ENCODE measurements around the gene CXADR.

GRCh38 chr21:17609681-17610080, 96.8 kb downstream of the CXADR start:
- TF ChIP-seq POLR2AphosphoS5 (IDR thresholded peaks at IDR 0.05; ENCODE audit: low read depth) (no peak), CTCF (IDR thresholded peaks at IDR 0.05; ENCODE audit: insufficient read depth, low read length) (no peak), GABPA (IDR thresholded peaks at IDR 0.05; ENCODE audit: low read depth) (no peak)
- TF ChIP-seq, protein P1, sequence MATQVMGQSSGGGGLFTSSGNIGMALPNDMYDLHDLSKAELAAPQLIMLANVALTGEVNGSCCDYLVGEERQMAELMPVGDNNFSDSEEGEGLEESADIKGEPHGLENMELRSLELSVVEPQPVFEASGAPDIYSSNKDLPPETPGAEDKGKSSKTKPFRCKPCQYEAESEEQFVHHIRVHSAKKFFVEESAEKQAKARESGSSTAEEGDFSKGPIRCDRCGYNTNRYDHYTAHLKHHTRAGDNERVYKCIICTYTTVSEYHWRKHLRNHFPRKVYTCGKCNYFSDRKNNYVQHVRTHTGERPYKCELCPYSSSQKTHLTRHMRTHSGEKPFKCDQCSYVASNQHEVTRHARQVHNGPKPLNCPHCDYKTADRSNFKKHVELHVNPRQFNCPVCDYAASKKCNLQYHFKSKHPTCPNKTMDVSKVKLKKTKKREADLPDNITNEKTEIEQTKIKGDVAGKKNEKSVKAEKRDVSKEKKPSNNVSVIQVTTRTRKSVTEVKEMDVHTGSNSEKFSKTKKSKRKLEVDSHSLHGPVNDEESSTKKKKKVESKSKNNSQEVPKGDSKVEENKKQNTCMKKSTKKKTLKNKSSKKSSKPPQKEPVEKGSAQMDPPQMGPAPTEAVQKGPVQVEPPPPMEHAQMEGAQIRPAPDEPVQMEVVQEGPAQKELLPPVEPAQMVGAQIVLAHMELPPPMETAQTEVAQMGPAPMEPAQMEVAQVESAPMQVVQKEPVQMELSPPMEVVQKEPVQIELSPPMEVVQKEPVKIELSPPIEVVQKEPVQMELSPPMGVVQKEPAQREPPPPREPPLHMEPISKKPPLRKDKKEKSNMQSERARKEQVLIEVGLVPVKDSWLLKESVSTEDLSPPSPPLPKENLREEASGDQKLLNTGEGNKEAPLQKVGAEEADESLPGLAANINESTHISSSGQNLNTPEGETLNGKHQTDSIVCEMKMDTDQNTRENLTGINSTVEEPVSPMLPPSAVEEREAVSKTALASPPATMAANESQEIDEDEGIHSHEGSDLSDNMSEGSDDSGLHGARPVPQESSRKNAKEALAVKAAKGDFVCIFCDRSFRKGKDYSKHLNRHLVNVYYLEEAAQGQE (IDR thresholded peaks at IDR 0.05; ENCODE audit: insufficient replicate concordance, low read depth) = no peak

Data from HL-60 (cell line).